ENCODE measurements around the gene NPVF. TPM values are rescaled to one million over a fixed set of nuclear protein-coding genes. Genes with fewer than 3 reads are reported as not detected.
A peak's percentile ranks its signal among the peaks of the same experiment; 100 is the strongest.

Gene NPVF
- total RNA-seq, 2 donors from 2014 or later: not detected

DNA sequence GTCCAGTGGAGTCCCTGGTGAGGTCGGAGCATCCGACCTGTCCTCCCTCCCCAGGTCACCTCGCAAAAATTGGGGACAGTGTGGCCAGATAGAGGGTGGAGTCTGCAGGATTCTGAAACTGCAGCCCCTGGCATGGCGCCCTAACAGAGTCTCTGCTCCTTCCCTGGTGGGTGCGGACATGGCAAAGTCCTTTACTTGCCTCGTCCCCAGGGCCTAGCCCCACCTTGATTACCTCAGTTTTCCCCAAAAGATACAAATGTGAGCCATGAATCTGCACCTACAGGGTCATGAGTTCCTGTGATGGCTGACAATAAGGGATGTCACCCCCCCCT lies 47.7 kb downstream of the NPVF start:
- intact Hi-C loops (cut with DNase I): no loop called here
- no peak for DNase-seq (ENCODE audit: low spot score)

DNA sequence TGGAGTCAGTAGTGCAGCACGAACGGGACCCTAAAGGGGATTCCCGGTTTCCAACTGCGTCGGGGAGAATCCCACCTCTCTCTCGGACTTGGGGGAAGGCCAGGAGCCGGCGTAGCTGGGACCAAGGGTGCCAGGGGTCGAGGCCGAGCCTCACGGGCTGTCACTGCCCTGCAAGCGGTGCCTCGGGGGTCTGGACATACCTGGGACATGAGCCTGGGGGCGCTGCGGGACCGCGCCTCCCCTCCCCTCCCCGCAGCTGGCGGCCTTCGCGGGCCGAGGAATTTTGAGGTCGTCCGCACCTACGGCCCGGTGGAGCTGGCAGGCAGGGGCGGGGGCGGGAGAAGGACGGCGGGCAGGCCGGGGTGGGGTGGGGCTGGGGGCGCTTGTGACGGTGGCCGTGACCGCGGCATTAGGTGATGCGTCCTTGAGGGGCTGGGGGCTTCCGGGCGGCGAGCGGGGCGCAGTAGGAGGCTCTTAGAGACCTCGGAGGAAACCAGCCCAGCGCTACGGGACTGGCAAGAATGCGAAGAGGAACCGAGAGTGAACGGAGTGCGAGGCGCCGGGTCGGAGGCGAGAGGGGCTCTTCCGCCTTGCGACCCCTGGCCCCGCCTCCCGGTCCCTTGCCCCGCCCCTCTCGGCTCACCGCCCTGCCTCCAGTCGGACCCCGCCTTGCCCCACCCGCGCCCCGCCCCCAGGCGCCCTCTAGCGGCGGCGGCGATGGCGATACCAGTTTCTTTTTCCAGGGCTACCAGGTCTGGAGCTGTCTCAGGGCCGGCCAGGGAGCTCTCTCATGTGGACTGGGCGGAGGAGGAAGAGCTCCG lies 48.3 kb downstream of the NPVF start:
- intact Hi-C loops (cut with DNase I): no loop called here

DNA sequence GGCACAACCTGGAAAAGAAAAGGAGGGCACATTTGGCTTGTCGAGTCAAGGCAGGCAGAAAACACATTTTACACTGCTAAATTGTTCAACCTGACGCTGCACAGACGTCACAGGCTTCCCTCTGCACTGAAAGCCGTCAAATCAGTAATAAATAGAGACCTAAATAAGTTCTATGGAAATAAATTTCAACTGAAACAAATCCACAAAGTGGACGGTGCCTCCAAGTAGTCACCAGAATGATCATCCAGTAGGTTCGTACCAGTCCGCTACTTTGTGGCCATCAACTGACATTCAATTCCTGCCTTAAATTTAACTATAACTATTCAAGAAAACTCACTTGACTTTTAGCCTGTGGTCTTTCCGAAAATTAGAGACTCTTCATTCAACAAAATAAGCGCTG lies 49.0 kb downstream of the NPVF start:
- intact Hi-C loops (cut with DNase I): no loop called here
- DNase-seq (ENCODE audit: low spot score): no peak

More for the DNA sequence above, 48.3 kb downstream of the NPVF start:
- peak; percentile 98 for DNase-seq (ENCODE audit: low spot score)

Other genes starting within 250 kb of the NPVF start
- gene OSBPL3, start 248.3 kb downstream of the NPVF start, total RNA-seq: 1 to 10 TPM; 5.0 to 9.1 TPM
- 10 to 100 TPM; 77.7 to 81.4 TPM for gene CYCS, start 103.2 kb downstream of the NPVF start, total RNA-seq

Measured in posterior vena cava (tissue), 2 donors.